GM21515 (cell line): ENCODE results near the gene KIF17.

ENCODE experiments used
- ATAC-seq: cut with Tn5 transposase; IDR thresholded peaks from one replicate; pipeline ENCODE4 v1.9.1; 2021; ENCODE audit not compliant: unreplicated experiment

The KIF17 gene

DNA sequence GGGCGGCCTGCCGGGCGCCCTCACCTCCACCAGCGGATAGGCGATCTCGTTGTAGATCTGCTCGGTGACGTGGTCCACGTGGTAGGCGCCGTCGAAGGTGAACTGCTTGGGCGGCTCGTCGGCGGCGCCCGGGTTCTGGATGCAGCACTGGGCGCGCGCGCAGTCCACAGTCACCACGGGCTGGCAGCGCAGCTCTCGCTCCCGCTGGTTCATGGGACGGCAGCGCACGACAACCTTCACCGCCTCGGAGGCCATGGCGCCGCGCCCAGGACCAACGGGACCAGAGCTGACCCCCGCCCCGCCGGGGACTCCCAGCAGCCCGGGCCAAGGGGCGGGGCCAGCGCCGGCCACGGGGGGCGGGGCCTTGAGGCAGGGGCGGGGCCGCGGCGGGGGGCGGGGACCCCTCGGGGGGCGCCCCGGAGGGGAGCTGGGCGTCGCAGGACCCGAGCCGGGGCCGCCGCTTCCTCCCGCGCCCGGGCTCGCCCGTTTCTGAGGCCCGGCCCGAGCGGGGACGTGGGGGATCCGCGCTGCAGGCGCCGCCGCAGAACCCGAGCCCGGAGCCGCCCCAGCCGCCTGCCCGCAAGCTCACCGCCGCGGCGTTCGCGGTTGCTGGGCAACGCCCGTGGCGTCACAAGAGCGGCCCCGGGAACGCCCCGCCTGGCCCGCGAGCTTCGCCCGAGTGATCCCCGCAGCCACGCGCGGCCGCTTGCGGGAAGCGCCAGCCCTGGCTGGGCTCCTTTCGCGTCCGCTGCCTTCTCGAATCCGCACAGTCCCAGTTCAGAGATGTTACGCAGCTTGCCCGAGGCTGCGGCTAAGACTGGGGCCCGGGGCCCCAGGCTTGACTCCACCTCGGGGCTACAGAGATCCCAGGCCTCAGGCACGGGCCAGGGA is at the start of gene KIF17:
TSS of gene KIF17 (minus strand) at position 556 of the 891 bp plus-strand sequence. CDS start at position 255, 301 bp downstream.
- ATAC-seq: no peak

DNA sequence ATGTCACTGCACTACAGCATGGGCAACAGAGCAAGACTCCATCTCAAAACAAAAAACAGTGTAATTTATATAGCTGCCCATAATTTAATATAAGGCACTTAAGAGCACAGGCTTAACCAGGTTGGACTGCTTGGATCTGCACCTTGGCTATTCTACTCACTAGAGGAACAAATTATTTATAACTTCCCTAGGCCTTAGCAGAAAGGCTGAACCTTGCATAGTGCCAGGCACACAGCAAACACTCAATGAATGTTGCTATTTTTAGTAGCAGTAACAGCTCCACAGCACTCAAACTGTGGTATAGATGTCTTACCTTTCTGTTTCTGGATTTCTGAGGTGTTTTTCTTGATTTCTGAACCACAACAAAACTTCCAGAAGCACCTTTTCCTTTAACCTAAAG is 49.5 kb upstream of the KIF17 start:
- no peak for ATAC-seq

DNA sequence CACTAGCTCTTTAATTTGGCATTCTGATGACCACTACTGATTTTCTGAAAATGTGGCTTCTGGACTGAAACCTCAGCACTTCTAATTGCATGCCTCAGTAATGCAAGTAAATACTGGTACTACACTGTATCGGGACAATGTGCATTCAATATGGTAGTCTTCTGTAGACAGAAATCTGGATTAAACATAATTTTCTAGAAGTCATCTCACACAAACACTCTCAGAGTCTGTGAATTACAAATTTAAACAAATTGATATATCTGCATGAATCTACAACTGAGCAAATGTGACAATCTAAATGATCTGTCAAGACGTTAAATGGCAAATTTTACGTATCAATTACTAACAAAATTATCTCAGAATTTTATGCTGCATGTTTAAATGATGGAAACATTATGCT is 45.6 kb upstream of the KIF17 start:
- ATAC-seq: no peak

DNA sequence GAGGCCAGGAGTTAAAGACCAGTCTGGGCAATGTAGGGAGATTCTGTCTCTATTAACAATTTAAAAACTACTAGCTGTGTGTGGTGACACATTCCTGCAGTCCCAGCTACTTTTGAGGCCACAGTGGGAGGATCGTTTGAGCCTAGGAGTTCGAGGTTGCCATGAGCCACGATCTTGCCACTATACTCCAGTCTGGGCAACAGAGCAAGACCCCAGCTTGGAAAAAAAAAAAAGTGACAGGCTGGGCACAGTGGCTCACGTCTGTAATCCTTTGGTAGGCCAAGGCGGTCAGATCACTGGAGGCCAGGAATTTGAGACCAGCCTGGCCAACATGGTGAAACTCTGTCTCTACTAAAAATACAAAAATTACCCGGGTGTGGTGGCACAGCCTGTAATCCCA is 42.5 kb upstream of the KIF17 start:
- ATAC-seq: no peak

DNA sequence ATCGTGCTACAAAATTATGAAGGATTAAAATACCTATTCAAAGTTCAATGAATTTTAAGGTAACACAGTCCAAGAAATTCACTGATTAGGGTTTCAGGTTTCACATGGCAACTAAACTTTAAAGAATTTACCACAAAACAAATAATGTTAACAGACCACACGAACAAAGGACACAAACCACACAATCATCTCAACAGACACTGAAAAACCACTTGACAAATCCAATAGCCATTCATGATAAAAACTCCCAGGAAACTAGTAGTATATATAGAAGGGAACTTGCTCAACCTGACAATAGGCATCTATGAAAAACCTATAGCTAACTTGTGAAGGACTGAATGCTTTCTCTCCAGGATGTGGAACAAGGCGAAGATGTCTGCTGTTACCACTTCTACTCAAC is 35.8 kb upstream of the KIF17 start:
- no peak for ATAC-seq

DNA sequence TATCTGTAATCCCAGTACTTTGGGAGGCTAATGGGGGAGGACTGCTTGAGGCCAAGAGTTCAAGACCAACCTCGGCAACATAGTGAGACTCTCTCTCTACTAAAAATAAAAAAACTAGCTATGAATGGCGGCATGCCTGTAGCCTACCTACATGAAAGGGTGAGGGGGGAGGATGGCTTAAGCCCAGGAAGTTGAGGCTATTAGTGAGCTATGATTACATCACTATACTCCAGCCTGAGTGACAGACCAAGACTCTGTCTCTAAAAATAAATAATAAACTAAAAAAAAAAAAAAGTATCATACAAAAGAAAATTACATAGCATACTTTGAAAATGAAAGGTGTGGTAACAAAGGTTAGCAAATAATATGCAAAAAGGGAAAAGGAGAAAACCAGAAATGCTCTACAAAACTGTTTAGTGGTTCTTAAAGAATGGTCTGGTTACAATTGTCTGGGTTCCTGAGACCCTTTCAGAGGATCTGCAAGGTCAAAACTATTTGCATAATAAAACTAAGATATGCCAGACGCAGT is 33.7 kb upstream of the KIF17 start:
- no peak for ATAC-seq

DNA sequence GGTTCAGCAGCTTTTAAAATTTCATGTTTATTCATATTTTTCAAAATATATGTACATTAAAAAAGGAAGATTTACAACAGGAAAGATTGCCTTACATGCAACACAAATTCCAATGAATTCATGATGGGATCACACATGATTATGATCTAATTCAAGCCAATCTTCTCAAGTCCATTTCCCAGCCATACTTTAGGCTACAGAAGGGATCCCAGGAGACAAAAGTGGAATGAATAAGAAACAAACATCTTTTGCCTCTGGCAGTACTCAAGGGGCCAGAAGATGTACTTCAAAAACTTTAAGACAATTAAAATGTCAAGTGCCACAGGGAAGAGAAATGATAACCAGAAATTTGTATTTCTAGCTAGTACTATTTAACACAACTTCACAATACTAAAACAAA is 24.9 kb upstream of the KIF17 start:
- ATAC-seq: no peak

DNA sequence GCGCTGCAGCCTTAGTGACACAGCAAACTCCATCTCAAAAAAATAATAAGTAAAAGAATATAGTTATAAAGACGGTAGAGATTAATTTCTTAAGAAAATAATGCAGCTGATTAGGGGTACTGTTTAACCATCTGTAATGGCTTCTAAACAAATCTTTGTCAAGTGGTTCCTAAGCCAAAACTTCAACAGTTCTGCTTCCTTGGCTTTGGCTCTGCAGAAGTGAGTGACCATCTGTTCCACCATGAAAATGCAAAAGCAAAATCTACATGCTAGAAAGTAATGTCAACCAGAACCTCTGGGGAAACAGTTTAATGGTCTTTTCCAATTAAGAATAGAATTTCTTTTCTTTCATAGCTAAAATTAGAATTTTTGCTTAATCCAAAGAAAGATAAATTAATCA is 23.0 kb upstream of the KIF17 start:
- ATAC-seq: no peak

DNA sequence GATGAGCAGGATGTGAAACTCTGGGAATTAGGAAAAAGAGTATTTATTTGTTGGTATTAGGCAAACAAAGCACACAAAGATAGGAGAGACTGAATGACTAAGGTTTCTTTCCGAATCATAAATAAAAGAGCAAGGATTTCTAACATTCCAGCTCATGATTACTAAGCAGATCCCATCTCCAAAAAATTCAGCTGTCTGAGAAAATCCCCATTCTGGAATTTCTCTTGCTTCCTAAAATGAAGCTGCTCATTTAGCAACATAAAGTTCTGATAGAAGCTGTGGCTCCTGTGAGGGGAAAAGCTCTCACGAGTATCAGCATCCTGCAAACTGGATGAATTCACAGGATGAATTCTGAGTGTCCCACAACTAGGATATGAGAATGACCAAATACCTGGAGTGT is 21.4 kb upstream of the KIF17 start:
- no peak for ATAC-seq

DNA sequence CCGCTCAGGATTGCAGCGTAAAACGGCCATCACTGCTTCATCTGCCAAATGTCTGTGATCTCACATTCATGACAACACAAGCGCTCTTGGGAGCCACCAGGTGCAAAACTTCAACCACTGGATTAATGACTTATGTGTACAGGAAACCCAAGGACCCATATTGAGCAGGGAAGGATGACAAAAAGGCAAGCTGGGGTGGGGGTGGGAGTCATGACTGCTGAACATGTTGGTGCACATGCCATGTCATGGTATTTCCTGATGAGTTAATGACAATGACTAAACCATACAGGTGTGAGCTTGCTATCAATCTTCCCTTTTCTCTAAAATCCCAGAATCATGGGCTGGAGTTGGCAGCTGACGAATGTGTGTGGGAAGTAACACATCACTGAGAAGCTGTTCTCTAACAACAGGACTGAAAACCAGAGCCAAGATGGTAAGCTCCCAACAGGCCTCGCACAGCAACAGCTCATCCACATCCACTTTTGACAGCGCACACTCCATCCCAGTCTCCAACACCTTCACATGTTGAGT is 17.8 kb upstream of the KIF17 start:
- no peak for ATAC-seq

DNA sequence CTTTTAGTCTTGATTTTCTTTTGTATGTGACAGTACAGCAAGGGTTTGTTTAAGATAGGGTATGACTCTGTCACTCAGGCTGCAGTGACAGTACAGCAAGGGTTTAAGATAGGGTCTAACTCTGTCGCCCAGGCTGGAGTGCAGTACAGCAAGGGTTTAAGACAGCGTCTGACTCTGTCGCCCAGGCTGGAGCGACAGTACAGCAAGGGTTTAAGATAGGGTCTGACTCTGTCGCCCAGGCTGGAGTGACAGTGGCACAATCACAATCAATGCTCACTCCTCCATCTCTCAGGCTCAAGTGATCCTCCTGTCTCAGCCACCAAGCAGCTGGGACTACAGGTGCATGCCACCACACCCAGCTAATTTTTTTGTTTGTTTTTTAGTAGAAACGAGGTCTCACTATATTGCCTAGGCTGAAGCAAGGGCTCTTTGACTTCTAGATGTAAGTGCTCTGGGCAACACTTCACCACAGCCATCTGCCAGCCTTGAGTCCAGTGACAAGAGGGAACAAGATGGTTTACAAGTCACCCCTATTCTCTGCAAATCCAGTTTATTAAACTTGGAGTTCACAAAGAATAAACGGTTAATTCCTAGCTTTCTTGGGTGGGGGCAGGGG is 15.7 kb upstream of the KIF17 start:
- ATAC-seq: no peak

DNA sequence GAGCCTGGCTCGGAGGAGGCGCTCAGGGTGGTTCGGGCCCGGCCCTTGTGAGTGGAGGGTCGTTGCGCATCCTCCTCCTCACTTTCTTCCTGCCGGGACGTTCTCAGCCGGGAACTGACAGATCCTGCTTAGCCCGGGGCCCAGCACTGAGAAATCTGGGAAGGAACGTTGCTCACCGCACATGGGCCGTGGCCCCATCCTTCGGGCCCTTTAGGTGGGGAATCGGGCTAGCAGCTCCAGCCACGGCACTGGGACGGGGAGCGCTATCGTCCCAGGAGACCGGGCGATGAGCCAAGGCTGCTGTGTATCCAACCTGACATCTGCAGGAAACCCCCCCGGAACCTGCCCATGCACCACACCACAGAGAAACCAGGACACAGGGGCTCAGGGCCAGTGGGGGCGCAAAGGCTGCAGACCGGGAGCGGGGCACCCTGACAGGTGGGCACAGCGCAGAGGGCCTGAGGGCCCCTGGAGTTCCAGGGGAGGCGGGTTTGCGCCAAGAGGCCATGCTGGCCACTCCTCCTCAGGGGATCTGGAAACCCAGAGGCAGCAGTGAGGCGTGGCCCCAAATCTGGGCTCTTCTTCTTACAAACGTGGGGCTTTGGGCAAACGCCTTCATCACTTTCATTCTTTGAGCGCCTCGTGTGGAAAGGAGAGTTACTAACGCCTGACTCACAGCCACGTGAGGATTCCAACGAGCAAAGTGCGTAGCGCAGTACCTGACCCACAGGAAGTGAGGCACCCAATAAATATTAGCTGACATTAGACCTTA is 15.0 kb upstream of the KIF17 start, which contains the start of gene SH2D5:
TSS of gene SH2D5 (minus strand) at position 116 of the 772 bp plus-strand sequence. CDS start 4,659 bp downstream, outside the sequence.
- peak; percentile 55 for ATAC-seq

DNA sequence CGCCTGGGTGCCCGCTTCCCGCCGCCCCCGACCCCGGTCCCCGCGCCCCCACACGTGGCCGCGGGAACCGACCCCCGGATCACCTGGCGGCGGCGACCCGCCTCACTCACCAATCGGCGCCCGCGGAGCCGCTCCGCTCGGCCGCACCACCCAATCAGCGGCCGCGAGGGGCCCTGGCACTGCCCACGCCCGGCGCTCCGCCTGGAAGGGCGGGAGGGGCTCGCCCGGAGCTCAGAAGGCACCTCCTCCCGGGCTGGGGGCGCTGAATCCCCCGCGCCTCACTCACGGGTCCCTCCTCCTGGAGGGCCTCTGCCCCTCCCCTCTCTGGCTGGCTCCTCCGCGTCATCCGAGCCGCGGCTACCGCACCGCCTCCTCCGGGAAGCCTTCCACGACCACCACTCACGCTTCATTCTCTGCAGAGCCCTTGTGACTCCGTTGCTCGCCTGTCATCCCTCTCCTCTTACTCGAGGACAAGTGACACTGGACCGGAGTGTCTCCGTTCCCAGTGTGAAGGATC is 14.3 kb upstream of the KIF17 start:
- ATAC-seq: no peak

DNA sequence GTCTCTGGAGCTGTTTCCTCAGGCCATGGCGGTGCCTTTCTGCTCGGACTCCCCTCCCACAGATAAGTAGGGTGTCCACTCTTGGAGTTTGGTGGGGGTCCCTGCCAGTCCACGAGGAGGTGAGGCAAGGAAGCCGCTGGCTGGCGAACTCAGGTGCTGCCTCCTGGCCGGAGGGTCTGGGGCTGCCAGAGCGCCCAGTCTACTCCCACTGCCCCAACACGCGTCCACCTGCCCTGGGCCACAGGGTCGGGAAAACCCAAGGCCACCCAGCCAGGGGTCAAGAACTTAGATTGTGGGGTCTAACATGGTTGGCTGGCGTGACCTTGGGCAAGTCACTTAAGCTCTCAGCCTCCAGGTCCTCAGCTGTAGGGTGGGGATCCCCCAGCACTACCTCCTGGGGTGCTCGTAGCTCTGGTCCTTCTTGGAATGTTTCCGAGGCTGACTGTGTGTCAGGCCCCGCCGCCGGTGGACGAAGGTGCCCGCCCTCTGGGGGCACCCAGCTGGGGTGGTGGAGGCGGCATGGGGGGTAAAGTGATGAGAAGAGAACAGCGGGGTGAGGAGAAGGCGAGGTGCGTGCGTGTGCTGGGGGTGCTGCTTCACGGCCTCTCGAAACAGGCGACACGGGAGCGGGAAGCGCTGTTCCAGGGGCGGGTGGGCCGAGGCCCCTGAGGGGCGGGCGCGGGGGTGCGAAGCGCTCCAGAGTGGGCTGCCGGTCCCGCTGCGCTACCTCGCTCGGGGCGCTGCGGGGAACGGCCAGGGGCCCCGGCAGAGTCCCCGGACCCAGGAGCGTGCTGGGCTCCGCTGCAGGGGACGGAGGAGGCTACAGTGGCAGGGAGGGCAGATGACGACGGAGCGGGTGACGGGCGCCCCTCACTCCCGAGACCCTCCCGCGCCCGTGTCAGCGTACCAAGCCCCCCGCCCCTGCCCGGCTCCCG is 13.5 kb upstream of the KIF17 start:
- no peak for ATAC-seq

DNA sequence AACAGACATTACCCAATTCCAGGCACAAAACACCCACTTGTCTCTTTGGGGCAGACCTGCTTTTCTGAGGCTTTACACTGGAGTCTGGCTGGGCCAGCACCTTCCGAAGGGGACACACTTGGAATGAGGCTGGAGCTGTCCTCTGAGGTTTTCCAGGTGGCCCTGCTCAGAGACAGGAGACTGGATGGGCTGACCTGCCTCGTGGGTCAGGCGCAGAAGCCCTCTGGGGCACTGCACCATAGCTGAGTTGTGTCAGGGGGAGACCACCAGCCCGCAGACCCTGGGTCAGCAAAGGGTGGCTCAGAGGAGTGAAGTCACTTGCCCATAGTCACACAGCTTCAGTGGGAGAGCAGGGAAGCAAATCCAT is 12.9 kb upstream of the KIF17 start:
- no peak for ATAC-seq

DNA sequence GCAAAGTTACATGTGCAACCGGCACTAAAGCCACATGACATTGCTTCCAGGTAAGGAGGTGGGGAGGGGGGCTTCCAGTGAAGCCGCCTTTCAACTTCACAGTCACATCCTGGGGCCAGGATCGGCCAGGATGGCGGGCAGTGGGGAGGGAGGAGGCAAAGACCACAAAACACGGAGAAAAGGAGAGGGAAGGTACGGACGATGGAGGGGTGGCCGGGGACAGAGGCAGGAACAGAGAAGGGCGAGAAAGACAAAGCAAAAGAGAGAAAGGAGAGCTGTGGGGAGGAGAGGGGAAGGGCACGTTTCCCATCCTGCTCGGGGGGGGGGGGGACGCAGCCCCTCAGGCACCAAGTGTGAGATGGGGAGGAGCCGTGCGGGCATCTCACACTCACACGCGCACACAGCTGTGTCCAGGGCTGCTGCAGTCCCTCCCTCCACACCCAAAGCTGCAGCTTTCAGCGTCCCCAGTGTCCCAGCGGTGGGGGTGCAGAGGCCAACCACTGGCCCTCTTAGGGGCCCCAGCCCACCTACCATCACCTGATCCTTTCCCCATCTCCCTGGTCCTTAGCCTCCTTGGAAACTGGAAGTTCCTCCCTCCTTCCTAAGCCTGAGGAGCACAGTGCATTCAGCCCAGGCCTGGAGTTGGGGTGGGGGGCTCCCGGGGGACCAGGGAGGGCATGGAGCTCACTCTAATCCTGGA is 12.3 kb upstream of the KIF17 start:
- ATAC-seq: no peak

DNA sequence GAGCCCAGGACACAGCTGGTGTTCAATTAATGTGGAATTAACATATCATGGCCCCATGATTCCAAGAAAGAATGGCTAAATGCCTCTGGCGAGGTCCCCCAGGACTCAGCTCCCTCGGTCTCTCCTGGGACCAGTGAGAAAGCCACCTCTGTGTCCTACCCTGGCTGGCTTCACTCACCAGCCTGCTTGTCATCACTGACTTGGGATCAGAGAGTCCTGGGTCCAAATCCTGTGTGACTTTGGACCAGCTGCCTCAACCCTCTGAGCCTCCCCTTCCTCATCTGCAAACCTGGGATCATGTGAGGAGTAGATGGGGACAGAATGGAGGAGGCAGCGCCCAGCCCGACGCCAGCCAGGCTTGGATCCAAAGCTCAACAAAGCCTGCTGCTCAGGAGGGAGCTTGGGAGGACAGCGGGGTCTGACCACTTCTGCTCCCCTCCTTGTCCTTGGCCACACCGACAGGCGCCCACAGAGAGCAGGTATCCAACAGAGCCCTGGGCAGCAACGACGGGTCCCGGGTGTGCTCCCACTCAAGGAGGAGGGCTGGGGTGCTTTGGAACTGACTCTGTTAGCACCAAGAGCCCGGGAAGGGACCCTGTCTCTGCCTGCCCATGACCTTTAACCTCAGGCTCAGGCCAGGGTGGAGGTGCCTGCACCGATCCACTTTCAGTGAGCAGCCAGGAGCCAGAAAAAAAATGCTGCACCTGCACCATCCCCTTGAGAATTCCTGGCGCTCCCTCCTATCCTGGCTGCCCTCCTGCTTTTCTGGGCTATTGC is 11.5 kb upstream of the KIF17 start:
- ATAC-seq: no peak

DNA sequence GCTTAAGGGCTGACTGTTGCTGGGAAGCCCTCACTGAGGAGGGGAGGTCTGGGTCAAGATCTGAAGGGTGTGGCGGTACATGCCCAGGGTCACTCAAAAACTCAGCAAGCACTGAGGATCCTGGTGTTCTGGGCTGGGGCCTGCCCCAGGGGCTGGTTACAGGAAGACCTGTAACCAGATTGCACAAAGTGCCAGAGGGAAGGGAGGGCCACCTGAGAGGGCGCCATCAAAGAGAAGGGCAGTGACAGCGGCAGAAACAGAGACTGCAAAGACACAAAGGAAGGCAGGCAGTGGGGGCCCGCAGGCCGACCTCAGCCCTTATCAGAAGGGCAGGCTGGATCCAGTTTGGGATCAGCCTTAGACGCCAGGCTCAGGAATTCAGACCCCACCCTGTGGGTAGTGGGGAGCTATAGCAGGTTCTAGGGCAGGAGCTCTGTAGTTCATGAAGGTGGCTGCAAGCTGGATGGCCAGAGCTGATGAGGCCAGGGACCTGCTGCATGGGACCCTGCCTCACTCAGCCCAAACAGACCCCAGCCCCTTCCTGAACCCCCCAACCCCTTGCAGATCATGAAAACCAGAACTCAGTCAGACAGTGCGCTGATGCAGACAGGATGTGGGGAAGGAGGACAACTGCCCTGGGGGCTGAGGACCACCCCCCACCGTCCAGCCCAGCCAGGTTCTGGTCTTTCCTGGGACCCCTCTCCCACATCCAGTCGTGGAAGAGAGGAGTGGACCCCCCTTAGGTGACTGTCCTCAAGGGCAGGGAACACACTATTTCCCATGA is 10.8 kb upstream of the KIF17 start:
- no peak for ATAC-seq
